Measurements from ENCODE around the gene CLEC2L.

Gene CLEC2L

GRCh38 chr7:139482662-139483466, 40.6 kb upstream of the CLEC2L start:
- in situ Hi-C loops (cut with HindIII; ENCODE audit: low sequenced_read_pairs): no loop called here
- no peak overlapping the region for H3K4me3 ChIP-seq (ENCODE audit: low read depth, low read length)
- TF ChIP-seq CTCF (IDR thresholded peaks at IDR 0.05; ENCODE audit: low read depth, low read length): no peak
- no peak for DNase-seq (ENCODE audit: low read depth, low spot score)

GRCh38 chr7:139487366-139488080, 36.0 kb upstream of the CLEC2L start:
- no peak for DNase-seq (ENCODE audit: low read depth, low spot score)
- no peak for TF ChIP-seq CTCF (IDR thresholded peaks at IDR 0.05; ENCODE audit: low read depth, low read length)
- in situ Hi-C loops (cut with HindIII; ENCODE audit: low sequenced_read_pairs): no loop called here
- H3K4me3 ChIP-seq (ENCODE audit: low read depth, low read length): no peak overlapping the region

GRCh38 chr7:139488810-139489209, 34.7 kb upstream of the CLEC2L start:
- TF ChIP-seq CTCF (IDR thresholded peaks at IDR 0.05; ENCODE audit: low read depth, low read length): no peak
- H3K4me3 ChIP-seq (ENCODE audit: low read depth, low read length): no peak overlapping the region
- in situ Hi-C loops (cut with HindIII; ENCODE audit: low sequenced_read_pairs): no loop called here
- DNase-seq (ENCODE audit: low read depth, low spot score): no peak

- no peak for TF ChIP-seq CTCF (IDR thresholded peaks at IDR 0.05; ENCODE audit: low read depth, low read length)
- in situ Hi-C loops (cut with HindIII; ENCODE audit: low sequenced_read_pairs): no loop called here
These were observed 33.4 kb upstream of the CLEC2L start for GRCh38 chr7:139490130-139490529.

GRCh38 chr7:139492293-139492692, 31.2 kb upstream of the CLEC2L start:
- no peak for TF ChIP-seq CTCF (IDR thresholded peaks at IDR 0.05; ENCODE audit: low read depth, low read length)

More at GRCh38 chr7:139490130-139490529, 33.4 kb upstream of the CLEC2L start:
- no peak overlapping the region for H3K4me3 ChIP-seq (ENCODE audit: low read depth, low read length)
- no peak for DNase-seq (ENCODE audit: low read depth, low spot score)

GRCh38 chr7:139494835-139495579, 28.5 kb upstream of the CLEC2L start:
- DNase-seq (ENCODE audit: low read depth, low spot score): no peak
- no peak for TF ChIP-seq CTCF (IDR thresholded peaks at IDR 0.05; ENCODE audit: low read depth, low read length)
- H3K4me3 ChIP-seq (ENCODE audit: low read depth, low read length): no peak overlapping the region
- in situ Hi-C loops (cut with HindIII; ENCODE audit: low sequenced_read_pairs): no loop called here

More at GRCh38 chr7:139492293-139492692, 31.2 kb upstream of the CLEC2L start:
- H3K4me3 ChIP-seq (ENCODE audit: low read depth, low read length): no peak overlapping the region
- in situ Hi-C loops (cut with HindIII; ENCODE audit: low sequenced_read_pairs): no loop called here
- no peak for DNase-seq (ENCODE audit: low read depth, low spot score)
